Glomerular visceral epithelial cell (primary cell): Measurements from ENCODE around the gene FAM149B1.
"Not testable (repeated sequence)": the region's sequence is repeated elsewhere in the genome, so short reads cannot be mapped to it uniquely, and the experiment has no call there.

ENCODE experiments used
- DNase-seq: peaks from one replicate; pipeline ENCODE4 v3.0.0-alpha.2; 2016; ENCODE audit errors: extremely low spot score

FAM149B1 gene

DNA sequence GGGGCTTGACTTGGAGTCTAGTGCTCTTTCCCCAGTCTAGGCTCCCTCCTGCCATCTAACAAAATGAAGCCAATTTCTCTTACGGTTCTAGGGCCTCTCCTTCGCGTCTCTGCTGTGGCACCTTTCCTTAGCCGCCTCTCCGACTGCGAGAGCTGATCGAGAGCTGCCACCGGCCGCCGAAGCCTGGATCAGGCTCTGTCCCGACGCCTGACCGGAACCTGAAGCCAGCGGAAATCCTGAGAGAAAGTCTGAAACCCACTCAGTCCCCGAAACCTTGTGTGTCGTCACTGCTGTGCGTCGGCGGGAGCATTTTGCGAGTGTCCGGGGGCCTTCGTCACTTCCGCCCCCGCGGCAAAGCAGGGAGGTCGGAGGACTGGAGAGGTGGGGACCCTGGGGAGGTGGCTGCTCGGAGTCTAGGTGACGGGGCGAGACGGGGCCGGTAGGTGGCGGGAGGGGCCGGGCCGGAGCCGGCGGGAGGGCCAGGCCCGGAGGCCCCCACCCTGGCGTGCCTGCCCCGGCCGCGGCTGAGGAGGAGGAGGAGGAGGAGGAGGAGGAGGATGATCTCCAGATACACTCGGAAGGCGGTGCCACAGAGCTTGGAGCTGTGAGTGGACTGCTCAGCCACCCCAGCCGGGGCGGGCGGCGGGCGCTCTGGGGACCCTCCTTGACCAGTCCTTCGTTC is at the start of gene FAM149B1, which contains the start of gene ECD:
TSS of gene FAM149B1 (plus strand) at position 337 of the 682 bp plus-strand sequence. CDS start at position 558, 221 bp downstream.
TSS of gene ECD (minus strand) at position 226 of the 682 bp plus-strand sequence. CDS start 4,071 bp downstream, outside the sequence.
- DNase-seq = peak; percentile 95

DNA sequence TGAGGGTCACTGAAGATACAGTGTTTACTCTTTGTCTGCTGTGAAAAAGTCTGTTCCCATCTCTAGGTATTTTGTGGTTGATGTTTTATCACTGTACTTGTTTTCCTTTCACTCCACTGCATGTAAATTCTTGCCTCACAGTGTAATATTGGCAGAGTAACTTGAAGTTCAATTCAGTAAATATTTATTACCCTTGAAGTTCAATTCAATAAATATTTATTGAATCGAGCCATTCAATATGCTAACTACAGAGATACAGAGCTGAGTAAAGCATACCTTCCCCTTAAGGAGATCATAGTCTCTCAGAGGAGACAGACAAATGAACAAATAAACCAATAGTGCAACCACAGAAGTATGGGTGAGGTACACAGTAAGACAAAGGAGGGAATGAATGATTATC is 48.5 kb upstream of the FAM149B1 start:
- DNase-seq = no peak

DNA sequence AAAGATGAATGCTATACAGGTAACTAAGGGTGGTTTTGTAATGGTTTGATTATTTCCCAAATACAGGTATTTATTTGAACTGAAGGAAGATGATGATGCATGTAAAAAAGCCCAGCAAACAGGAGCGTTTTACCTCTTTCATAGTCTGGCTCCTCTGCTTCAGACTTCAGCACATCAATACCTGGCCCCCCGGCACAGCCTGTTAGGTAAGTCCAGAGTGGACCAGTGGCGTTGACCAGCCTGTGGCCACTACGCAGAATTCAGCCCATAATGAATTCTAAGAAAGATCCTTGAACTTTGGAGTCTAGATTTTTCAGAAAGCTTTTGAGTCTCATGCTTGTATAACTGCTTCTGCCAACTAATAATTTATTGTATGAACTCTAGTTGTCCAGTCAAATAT is 48.0 kb upstream of the FAM149B1 start:
- DNase-seq = no peak

DNA sequence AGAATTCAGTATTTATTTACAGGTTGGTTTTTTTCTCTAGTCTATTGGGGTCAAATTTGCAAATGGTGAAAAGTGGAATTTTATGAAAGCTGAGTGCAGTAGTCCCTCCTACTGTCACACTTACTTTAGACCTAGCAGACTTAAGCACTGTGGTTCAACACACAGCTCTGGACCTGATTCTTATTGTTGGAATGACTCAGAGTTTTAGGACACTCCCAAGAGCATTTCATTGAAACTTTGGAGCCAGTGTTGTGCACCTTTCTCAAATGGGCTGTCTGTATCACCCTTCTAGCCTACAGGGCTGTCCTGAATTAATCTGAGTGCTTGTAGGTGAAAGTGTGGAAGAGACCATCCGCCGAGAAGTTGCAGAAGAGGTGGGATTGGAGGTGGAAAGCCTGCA is 41.6 kb upstream of the FAM149B1 start:
- DNase-seq = no peak

DNA sequence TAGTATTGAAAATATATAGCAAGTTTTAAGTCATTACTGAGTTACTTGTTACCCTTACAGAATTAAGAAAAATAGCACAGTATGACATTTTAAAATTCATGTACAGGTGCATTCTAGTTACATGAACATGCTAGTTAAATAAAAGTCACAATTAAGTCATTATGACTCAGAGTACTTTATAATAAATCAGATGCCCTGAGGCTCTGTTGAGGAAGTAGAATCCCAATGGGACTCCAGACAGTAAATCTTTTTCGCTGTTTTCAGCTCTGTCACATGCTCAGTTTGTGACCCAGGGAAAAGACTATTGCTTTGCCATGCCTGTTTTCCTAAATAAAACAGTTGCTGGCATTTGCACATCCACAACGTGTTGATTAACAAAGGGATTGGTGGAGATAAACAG is 36.6 kb upstream of the FAM149B1 start:
- DNase-seq = no peak

DNA sequence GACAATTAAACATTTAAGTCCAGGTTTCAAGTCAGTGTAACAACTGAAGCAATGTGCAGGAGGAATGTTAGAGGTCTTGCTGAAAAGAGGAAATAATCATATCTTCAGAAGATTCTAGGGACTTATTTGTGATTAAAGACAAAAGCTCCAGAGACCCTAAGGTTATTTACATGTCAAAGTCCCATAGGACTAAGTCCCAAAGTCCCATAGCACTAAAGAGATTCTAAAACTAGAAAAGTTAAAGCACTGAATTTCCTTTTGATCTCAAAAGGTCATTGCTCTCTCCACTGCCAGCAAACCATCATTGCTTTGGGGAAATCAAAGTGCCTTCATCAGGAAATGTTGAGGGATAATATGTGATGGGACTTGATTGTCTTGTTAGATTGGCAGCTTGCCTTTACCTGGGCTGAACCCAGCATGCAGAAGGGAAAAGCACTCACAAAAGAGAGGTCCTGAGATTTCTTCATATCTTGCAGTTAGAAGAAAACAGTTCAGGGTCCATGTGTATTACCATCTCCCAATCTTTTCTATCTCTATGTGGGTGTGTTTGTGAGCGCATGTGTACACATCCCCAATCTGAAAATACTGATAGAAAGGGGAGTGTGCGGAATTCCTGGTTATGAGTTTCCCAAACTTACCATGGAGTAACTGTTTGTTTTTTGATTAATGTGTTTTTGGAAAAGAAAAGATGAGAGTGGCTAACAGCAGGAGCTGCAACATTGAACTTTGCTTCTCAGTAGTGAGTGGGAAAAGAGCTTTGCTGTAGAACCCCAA is 35.8 kb upstream of the FAM149B1 start:
- DNase-seq = no peak

DNA sequence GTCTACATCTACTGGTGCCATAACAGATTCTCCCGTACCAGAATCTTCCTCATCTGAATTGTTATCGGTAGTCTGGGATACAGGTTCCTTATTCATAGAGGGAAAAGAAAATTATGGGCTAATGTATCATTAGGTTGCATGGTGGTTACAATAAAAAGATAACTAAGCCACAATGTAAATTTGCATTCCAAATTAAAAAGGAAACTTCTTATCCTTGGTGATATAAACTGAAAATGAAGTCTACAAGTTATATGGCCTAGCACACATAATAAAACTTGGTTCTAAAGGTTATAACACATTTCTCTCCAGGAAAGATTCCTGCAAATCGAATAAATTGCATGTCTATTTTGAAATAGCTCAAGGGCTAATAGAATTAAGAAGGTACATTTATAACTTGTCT is 33.2 kb upstream of the FAM149B1 start:
- no peak for DNase-seq

DNA sequence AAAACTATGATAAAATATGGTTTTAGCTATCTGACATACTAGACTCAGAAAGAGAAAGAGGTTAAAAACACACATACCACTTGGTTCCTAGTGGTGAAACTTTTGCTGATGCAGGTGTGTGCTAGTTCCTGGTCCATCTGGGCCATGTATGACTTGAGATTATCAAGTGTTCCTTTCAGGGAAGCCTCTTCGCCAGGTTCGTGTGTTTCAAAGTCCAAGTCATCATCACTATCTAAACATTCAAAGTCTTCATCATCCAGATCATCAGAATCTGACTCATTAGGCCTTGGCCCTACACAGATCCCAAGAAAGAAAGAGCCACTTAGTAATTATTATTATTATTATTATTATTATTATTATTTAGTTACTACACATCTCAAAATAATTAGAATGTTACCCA is 31.3 kb upstream of the FAM149B1 start:
- no peak for DNase-seq

DNA sequence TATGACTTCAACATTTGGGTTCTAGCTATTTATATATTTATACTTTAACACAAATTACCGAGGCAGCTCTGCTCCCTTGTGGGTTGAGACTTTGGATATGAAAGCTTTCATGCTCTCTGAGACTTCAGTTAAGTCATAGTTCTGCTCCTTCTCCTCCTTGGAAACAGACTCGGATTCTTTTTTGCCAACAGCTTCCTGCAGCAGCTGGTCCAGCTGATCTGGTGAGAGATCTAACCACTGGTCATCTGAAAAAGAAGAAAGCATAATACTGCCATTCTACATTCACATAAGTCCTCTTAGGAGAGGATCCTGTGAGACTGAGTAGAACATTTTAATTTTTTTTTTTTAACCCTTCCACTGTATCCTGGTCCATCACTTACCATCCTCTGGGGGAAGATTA is 28.7 kb upstream of the FAM149B1 start:
- no peak for DNase-seq

DNA sequence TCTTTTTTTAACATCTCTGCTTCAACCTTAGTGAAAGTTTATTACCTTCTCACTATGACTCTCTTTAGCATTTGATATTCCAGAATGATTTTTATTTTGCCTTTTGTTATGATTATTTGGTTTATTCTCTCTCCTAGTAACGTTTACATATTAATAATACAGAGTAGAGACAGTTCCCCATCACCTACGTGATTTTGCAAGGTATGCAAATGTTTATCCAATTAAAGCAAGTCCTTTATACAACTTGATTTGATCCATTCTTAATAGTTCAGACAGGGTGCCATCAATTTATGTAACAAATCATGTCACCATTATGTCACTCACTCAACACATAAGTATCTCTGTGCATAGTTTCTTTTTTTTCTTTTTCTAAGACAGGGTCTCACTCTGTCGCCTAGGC is 26.3 kb upstream of the FAM149B1 start:
- no peak for DNase-seq

DNA sequence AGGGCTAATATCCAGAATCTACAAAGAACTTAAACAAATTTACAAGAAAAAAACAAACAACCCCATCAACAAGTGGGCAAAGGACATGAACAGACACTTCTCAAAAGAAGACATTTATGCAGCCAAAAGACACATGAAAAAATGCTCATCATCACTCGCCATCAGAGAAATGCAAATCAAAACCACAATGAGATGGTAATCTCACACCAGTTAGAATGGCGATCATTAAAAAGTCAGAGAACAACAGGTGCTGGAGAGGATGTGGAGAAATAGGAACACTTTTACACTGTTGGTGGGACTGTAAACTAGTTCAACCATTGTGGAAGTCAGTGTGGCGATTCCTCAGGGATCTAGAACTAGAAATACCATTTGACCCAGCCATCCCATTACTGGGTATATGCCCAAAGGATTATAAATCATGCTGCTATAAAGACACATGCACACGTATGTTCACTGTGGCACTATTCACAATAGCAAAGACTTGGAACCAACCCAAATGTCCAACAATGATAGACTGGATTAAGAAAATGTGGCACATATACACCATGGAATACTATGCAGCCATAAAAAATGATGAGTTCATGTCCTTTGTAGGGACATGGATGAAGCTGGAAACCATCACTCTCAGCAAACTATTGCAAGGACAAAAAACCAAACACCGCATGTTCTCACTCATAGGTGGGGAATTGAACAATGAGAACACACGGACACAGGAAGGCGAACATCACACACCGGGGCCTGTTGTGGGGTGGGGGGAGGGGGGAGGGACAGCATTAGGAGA is 17.1 kb upstream of the FAM149B1 start:
- not testable (repeated sequence) for DNase-seq

DNA sequence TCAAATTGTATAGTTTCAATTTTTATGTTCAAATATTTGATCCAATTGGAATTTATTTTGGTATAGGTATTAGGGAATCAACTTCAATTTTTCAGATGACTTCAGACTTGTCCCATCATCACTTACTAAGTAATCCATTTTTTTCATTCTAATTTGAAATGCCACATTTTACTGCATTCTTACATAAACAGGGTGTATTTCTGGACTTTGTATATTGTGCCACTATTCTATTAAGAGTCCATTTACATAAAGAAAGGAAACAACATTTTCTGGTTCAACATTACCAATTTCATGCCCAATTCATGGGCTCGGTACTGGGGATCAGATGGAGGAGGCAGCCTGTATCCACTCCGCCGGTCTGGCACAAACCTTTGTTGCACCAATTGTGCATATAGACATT is 15.9 kb upstream of the FAM149B1 start:
- DNase-seq = no peak

DNA sequence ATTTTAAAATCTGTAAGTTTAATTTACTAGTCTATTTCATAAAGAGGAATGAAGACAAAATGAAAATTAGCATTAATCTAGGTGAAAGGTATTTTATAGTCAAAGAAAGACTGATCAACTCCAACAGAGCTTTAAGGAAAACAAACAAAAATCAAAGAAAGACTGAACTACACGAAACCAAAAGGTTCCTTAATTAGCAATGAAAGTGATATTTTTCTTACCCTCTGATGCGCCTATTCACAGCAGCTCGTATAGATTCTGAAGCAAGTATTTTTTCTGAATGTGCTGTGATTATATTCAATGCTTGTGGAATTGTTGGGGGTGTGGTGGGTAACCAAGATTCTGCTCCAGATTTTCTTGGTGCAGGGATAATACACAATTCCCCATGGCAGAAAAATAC is 11.9 kb upstream of the FAM149B1 start:
- DNase-seq = no peak

DNA sequence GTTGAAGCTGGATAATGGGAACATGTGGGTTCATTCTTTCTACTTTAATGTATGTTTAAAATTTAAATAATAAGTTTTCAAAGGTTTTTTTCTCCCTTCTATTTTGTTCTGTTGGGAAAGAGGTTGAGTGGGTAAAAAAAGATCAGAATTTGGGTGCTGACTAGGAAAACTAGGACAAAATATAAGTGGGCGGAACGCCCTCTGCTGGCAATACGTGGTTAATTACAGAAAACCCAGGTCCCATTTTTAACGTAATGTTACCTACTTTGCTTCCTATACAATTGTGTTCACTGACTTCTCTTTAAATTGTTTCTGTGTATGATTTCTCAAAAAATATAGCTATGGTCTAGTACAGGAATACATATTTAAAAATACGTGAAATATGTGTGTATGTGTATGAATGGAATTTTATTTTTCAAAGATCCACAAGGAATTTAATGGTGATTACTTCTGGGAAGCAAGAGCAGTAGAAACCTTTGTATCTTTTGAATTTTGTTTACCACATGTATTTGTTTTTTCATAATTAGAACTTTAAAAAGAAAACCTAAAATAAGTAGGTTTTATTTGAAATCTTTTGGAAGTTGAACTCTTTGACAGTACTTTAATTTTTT is 8.8 kb upstream of the FAM149B1 start:
- peak; percentile 62 for DNase-seq

DNA sequence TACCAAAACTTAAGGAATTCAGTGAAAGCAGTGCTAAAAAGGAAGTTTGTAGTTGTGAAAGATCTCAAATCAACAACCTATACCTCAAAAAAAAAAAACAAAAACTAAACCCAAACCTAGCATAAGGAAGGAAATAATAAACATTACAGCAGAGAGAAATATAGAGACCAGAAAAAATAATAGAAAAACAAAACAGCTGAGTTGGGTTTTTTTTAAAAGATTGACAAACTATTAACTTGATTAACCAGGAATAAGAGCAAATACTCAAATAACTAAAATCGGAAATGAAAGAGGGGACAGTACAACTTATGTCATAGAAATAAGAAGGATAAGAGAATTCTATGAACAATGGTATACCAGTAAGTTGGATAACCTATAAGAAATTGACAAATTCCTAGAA is 6.8 kb upstream of the FAM149B1 start:
- no peak for DNase-seq

DNA sequence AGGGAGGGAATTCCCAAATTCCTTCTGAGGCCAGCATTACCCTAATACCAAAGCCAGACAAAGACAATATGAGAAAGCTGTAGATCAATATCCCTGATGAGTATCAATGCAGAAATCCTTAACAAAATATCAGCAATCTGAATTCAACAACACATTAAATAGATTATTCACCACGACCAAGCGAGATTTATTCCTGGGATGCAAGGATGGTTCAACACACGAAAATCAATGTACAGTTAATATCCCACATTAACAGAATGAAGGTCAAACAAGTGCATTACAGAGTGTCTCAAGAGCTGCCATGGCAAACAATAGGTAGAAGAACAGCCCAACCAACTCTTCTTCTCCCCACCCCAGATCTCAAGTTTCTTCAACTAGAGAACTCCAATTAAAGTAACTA is 6.3 kb upstream of the FAM149B1 start:
- DNase-seq = no peak

DNA sequence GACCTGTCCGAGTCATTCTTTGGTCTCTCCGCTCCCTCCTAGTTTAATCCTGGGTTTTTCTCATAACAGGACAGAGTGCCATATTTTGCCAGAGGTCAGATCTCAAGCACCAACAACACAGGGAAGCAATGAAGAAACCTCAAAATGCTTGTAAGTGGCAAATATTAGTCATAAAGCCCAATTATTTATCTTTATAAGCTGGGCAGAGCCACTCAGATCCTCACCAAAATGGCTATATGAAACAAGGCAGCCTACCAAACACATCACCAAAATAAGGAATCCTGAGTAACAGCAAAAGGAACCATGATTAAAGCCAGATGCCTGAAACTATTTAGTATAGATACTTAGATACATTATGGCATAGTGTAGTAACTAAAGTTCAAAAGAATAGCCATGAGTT is 4.8 kb upstream of the FAM149B1 start:
- no peak for DNase-seq

DNA sequence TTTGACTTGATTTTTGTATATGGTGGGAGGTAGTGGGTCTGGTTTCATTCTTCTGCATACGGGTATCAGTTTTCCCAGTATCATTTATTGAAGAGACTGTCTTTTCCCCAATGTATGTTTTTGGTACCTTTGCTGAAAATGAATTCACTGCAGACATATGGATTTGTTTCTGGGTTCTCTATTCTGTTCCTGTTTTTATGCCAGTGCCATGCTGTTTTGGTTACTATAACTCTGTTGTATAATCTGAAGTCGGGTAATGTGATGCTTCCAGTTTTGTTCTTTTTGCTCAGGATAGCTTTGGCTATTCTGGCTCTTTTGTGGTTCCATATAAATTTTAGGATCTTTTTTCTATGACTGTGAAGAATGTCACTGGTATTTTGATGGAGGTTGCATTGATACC is 947 bp upstream of the FAM149B1 start:
- no peak for DNase-seq

DNA sequence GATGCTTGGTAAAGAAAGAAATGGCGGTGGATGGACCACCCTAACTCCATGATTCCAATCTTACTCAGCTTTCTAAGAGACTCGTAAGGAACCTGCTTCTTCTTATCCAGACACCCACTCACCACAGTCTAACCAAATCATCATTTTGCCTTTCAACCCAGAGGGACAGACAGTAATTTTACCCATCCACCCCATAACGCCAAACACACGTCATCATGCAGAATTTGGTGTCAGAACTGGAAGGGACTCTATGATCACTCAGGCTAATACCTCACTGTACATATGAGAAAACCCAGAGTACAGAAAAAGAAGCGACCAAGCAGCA is 499 bp upstream of the FAM149B1 start:
- DNase-seq = no peak

DNA sequence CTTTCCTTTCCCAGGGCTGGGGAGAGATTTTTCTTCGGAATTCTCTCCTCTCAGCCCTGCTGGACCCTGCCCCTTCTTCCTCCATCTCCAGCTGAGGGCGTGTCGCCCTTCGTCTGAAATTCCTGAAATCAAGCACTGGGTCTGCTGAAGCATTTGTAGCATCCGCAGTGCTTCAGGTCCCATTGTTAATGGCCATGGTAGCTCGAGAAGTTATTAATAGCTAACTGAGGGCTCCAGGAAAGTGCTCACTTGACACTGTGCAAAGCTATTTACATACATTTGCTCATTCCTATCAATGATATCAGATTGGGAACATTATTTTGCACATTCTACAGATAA is 515 bp downstream of the FAM149B1 start:
- no peak for DNase-seq

DNA sequence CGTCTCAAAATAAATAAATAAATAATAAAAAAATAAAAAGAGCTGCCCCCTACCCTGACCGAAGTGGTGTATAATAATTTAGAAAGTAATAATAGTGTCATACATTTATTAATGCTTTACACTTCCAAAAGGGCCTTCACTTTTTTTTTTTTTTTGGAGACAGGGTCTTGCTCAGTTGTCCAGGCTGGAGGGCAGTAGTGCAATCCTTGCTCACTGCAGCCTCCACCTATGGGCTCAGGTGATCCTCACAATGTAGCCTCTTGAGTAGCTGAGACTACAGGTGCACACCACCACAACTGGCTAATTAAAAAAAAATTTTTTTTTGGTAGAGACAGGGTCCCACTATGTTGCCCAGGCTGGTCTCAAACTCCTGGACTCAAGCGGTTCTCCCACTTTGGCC is 1.4 kb downstream of the FAM149B1 start:
- DNase-seq = no peak

DNA sequence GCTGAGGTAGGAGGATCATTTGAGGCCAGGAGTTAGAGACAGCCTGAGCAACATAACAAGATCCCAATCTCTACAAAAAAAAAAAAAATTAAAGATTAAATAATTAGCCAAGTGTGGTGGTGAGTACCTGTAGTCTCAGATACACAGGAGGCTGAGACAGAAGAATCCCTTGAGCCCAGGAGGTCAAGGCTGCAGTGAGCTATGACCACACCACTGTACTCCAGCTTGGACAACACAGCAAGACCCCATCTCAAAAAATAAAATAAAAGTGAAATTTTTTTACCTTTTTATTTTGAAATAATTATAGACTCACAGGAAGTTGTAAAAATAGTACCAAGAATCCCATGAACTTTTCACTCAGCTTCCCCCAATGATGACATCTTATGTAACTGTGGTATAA is 4.9 kb downstream of the FAM149B1 start:
- no peak for DNase-seq
